Progenitor cell of endocrine pancreas (in vitro differentiated cells): ENCODE results near the gene SAYSD1. TPM values are rescaled to one million over a fixed set of nuclear protein-coding genes. Genes with fewer than 3 reads are reported as not detected.
"Not testable (repeated sequence)": the region's sequence is repeated elsewhere in the genome, so short reads cannot be mapped to it uniquely, and the experiment has no call there.

Source experiments
- DNase-seq: peaks from one replicate; pipeline ENCODE4 v3.0.0; 2021; ENCODE audit warnings: low spot score; ENCODE audit not compliant: unreplicated experiment
- H3K27ac Mint-ChIP-seq: 2 replicates; pipeline ENCODE4 v1.8.0; 2021; ENCODE audit warnings: mild to moderate bottlenecking, moderate library complexity, mixed read lengths
- H3K27me3 Mint-ChIP-seq: 2 replicates; pipeline ENCODE4 v1.8.0; 2021; ENCODE audit warnings: mixed read lengths
- H3K36me3 Mint-ChIP-seq: 2 replicates; pipeline ENCODE4 v1.8.0; 2022; ENCODE audit warnings: mixed read lengths; ENCODE audit not compliant: insufficient read depth
- H3K4me1 Mint-ChIP-seq: 2 replicates; pipeline ENCODE4 v1.8.0; 2021; ENCODE audit warnings: low read depth, mixed read lengths
- H3K4me3 Mint-ChIP-seq: 2 replicates; pipeline ENCODE4 v1.8.0; 2021; ENCODE audit warnings: low read depth, mild to moderate bottlenecking, moderate library complexity, mixed read lengths
- H3K9me3 Mint-ChIP-seq: 2 replicates; pipeline ENCODE4 v1.8.0; 2021; ENCODE audit warnings: low read depth, mixed read lengths
- total RNA-seq: library from RNA; stranded (reverse); gene quantifications from 2 replicates; pipeline ENCODE4 v1.2.1, GENCODE V29; 2021
- TF ChIP-seq, protein P1 (sequence below): fragments of 200-600 bp; sonication (generic); IDR thresholded peaks from one replicate; pipeline ENCODE4 v1.5.0; 2021; ENCODE audit warnings: antibody characterized with exemption, mild to moderate bottlenecking; ENCODE audit not compliant: unreplicated experiment

Gene SAYSD1
- total RNA-seq, 1 donor from 2014 or later, result 17.4 TPM

DNA sequence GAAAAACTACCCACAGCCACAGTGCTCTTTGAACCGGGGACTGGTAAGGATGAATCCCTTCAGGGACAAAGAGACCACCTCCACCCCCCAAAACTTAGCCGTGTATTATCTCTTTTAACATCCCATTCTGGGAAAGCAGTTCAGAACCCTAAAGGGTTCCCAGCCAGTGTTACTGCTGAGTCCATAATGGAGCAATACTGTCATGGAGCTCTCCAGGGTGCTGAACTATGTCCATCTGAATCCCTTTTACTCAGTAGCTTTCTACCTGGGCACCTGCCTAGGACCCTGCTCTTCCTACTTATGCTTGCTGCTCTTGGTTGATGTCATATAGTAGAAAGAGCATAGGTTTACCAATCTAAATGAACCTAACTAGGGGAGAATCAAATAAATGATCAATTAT lies 22.3 kb upstream of the SAYSD1 start:
- Mint-ChIP-seq H3K27ac (no peak overlapping the region), H3K9me3 (no peaks in the 10 kb centered on the region), H3K27me3 (peaks cover 18% of the 10 kb centered on the region), H3K4me1 (no peaks in the 10 kb centered on the region), H3K4me3 (no peak overlapping the region), H3K36me3 (no peaks in the 10 kb centered on the region)
- peak; percentile 65 for DNase-seq
- TF ChIP-seq, protein P1, sequence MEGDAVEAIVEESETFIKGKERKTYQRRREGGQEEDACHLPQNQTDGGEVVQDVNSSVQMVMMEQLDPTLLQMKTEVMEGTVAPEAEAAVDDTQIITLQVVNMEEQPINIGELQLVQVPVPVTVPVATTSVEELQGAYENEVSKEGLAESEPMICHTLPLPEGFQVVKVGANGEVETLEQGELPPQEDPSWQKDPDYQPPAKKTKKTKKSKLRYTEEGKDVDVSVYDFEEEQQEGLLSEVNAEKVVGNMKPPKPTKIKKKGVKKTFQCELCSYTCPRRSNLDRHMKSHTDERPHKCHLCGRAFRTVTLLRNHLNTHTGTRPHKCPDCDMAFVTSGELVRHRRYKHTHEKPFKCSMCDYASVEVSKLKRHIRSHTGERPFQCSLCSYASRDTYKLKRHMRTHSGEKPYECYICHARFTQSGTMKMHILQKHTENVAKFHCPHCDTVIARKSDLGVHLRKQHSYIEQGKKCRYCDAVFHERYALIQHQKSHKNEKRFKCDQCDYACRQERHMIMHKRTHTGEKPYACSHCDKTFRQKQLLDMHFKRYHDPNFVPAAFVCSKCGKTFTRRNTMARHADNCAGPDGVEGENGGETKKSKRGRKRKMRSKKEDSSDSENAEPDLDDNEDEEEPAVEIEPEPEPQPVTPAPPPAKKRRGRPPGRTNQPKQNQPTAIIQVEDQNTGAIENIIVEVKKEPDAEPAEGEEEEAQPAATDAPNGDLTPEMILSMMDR, result no peak

DNA sequence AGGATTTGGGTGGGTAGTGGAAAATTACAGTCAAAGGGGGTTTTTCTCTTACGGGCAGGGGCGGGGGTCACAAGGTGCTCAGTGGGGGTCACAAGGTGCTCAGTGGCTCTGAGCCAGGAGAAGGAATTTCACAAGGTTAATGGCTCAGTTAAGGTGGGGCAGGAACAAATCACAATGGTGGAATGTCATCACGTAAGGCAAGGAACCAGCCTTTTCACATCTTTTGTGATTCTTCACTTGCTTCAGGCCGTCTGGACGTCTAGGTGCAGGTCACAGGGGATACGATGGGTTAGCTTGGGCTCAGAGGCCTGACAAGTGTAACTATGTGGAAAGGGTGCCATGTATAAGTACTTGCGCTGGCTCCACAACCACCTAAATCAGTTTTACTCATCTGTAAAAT lies 21.2 kb upstream of the SAYSD1 start:
- H3K4me3 Mint-ChIP-seq, H3K9me3 Mint-ChIP-seq, H3K36me3 Mint-ChIP-seq, H3K4me1 Mint-ChIP-seq, DNase-seq, H3K27ac Mint-ChIP-seq: not testable (repeated sequence)
- peaks cover 13% of the 10 kb centered on the region for H3K27me3 Mint-ChIP-seq

DNA sequence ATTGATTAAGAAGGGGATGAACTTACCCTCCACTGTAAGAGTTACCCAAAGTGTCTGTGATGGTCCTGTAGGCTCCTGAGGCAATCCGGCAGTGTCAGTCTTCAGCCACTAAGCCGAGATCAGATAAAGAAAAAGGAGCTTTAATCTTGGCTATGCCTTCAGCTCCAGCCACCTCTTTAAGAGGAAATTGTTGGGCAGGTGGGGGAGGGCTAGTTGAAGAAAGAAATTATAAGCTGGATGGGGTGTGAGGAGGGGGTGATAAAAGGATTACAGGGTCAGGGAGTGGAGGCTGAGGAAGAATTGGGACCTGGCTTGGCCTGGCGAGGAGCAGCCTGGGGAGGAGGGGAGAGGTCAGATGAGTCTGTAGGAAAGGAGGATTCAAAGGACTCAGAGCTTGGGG lies 19.8 kb upstream of the SAYSD1 start:
- not testable (repeated sequence) for DNase-seq, H3K9me3 Mint-ChIP-seq, H3K4me3 Mint-ChIP-seq, H3K4me1 Mint-ChIP-seq, H3K27ac Mint-ChIP-seq, H3K27me3 Mint-ChIP-seq, H3K36me3 Mint-ChIP-seq

DNA sequence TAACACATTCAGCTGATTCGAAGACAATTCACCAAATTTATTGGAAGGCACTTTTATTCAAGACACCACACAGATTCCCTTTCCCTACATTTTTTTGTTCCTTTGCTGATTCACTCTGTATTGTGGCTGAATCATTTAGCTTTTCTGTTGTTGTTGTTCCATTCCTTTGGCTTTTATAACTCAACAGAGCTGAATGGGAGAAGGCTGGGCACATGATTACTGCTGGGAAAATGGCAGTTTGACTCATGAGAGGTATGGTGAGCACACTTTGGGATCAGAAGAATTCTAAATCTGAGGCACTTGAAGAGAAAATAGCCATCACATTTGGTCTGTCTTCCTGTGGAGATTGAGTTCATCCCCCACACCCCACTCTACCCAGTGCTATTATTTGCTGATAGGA lies 15.7 kb upstream of the SAYSD1 start:
- Mint-ChIP-seq H3K9me3 (no peaks in the 10 kb centered on the region), H3K4me3 (no peak overlapping the region), H3K36me3 (no peaks in the 10 kb centered on the region), H3K4me1 (no peaks in the 10 kb centered on the region), H3K27me3 (peaks cover 4% of the 10 kb centered on the region), H3K27ac (no peak overlapping the region)
- DNase-seq, result no peak
- TF ChIP-seq, protein P1, result no peak

DNA sequence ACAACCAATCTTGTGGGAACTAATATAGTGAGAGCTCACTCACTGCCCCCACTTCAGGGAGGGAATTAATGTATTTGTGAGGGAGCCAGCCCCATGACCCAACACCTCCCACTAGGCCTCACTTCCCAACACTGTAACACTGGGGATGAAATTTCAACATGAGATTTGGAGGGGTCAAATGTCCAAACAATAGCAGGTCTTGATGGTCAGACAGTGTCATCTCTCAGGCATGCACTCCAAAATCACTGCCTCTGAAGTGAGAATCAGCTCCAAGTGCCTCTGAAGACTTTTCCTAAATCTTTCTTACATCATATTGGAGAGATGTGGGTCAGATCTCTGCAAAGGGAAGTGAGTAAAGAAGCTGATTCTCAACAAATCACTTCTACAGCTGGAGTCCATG lies 13.8 kb upstream of the SAYSD1 start:
- no peak overlapping the region for H3K27ac Mint-ChIP-seq
- no peaks in the 10 kb centered on the region for H3K36me3 Mint-ChIP-seq
- no peaks in the 10 kb centered on the region for H3K4me1 Mint-ChIP-seq
- TF ChIP-seq, protein P1, result no peak
- no peak for DNase-seq
- no peak overlapping the region for H3K4me3 Mint-ChIP-seq
- no peaks in the 10 kb centered on the region for H3K9me3 Mint-ChIP-seq
- peaks cover 8% of the 10 kb centered on the region for H3K27me3 Mint-ChIP-seq

DNA sequence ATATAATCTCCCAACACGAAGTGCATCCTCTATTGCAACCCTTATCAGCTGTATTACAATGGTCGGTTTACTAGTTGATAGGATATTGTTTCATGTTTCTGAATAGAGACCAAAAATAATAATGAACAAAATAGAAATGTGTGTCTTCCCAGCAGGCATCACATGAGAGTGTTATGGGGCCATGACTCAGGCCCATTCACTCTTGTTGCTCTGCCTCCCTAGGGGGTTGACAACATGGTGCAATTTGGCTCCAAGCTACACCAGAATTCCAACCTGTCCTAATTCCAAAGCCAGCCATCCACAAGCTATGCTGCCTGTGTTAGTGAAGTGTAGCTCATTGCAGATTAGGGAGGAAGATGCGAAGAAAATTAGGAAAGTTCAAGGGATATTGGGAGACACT lies 13.1 kb upstream of the SAYSD1 start:
- TF ChIP-seq, protein P1, result no peak
- no peak overlapping the region for H3K27ac Mint-ChIP-seq

DNA sequence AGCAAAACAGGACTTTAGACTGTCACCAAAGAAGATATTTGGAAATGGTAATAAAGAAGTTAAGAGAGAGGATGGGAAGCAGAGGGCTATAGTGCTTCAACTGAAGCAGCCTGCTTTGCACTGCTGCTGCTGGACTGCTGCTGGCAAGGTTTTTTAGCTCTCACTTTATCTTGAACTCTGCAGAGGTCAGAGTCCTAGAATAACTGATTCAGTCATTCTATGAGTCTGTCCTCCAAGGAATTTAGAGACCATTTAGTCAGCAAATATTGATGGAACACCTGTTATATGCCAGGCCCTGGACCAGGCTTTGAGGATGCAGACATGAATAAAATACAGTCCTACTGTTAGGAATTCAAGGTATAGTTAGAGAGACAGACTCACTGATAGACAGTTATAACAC lies 9.1 kb upstream of the SAYSD1 start:
- H3K9me3 Mint-ChIP-seq, result no peaks in the 10 kb centered on the region
- H3K4me3 Mint-ChIP-seq, result no peak overlapping the region
- TF ChIP-seq, protein P1, result no peak
- H3K27ac Mint-ChIP-seq, result no peak overlapping the region
- no peaks in the 10 kb centered on the region for H3K36me3 Mint-ChIP-seq
- H3K4me1 Mint-ChIP-seq, result no peaks in the 10 kb centered on the region
- peaks cover 27% of the 10 kb centered on the region for H3K27me3 Mint-ChIP-seq
- no peak for DNase-seq

More for the DNA sequence above, 13.1 kb upstream of the SAYSD1 start:
- no peaks in the 10 kb centered on the region for H3K4me1 Mint-ChIP-seq
- DNase-seq, result no peak
- no peaks in the 10 kb centered on the region for H3K36me3 Mint-ChIP-seq
- H3K27me3 Mint-ChIP-seq, result peaks cover 10% of the 10 kb centered on the region
- H3K9me3 Mint-ChIP-seq, result no peaks in the 10 kb centered on the region
- no peak overlapping the region for H3K4me3 Mint-ChIP-seq
